ENCODE data around the gene HOXB8.

Gene HOXB8

GRCh38 chr17:48624544-48625494 is 9.7 kb upstream of the HOXB8 start:
- peak in 1 of 6 experiments; percentile 29 for DNase-seq

DNA sequence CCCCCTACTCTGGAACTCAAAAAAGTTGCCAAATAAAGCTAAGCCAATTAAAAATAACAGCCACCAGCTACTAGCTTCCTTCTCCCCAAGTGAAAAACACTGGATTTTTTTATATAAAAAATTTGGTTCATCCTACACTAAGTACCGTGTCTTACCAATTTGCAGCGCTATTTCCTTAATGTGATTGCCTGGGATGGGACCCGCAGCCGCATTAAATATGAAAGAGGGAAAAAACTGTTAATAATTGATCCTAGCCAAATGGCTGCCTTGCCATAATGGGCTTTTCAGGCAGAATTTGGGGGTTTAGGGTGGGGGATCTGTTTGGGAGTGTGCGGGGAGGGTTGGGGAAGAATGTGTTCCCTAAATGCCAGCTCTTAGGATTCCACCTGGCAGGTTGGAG is 9.0 kb upstream of the HOXB8 start:
- no peak for DNase-seq

GRCh38 chr17:48623583-48623982 is 8.5 kb upstream of the HOXB8 start:
- no peak for DNase-seq

GRCh38 chr17:48622857-48623256 is 7.8 kb upstream of the HOXB8 start:
- no peak for DNase-seq

DNA sequence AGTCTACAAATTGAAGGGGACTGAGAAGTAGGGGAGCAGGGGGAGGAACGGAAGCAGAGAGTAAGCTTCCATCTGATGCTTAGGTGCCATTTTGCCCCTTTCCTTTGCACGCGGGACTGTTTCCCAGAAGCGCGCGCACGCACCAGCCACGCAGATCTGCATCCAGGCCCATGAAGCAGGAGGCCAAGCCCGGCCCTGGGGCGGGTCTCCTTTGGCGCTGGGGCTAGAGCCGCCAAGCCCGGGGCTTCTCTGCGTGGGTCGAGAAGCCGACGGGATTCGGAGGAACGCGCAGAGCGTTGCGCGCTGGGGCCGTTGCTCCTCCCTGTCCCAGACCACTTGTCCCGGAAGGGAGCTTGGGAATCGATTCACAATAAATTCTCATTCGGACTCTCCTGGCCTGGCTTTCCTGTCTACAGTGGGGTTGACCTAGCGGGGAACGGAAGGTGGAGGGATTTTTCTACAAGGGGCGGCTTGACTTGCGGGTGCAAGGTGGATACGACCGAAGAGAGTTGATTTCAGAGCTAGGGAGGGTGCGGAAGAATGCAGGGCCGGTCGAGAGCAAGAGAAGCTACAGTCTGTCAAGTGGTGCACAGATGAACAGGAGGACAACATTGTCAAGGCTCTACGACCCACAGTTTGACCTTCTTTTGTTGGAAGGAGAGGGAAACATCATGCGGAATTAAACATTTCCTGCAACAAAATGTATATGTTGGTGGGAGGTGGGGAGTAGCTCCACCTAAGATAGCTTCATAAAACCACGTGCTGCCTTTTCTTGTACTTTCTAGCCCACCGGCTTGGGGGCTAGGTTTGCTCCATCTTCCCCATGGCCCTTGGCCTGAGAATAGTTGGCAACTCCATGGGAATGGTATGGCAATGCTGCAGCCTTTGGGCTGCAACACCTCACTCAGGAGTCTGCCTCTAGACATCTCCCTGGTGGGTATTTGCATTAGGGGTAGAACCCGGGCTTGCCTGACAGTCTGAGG is 6.6 kb upstream of the HOXB8 start:
- DNase-seq = no peak

GRCh38 chr17:48620461-48621139 is 5.5 kb upstream of the HOXB8 start:
- no peak for DNase-seq

- peak in 1 of 6 experiments; percentile 10 for DNase-seq
Measured at GRCh38 chr17:48619826-48620449, 4.8 kb upstream of the HOXB8 start.

DNA sequence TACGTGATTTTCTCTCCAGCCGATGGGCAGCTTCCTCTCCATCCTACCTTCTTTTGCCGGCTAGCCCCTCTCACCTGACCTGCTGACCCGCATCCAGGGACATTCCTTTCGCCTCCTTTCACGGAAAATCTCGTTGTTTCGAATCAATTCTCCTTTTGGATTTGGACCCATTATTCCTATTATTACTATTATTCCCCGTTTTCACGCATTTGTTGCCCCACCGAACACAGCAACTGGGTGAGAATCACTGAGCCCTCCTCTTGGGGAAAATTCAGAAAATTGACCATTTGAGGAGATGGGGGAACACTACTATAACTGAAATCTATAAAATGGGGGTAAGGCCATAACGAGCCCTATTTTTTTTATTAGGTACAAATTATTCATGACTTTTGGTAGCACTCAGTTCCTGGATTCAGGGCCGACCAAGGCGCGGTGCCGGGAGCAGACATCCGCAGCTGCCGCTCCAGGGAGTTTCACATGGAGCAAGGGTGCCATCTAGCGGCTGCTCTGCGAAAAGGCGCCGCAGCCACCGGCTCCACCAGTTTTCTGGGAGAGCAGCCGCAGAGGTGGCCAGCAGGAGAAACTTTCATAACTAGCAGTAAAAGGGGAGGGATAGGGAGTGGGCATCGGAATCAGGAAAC is 3.3 kb upstream of the HOXB8 start:
- DNase-seq = peak; percentile 54 to 84 (median 74)

- no peak for DNase-seq
Measured at GRCh38 chr17:48617471-48618255, 2.6 kb upstream of the HOXB8 start.

DNA sequence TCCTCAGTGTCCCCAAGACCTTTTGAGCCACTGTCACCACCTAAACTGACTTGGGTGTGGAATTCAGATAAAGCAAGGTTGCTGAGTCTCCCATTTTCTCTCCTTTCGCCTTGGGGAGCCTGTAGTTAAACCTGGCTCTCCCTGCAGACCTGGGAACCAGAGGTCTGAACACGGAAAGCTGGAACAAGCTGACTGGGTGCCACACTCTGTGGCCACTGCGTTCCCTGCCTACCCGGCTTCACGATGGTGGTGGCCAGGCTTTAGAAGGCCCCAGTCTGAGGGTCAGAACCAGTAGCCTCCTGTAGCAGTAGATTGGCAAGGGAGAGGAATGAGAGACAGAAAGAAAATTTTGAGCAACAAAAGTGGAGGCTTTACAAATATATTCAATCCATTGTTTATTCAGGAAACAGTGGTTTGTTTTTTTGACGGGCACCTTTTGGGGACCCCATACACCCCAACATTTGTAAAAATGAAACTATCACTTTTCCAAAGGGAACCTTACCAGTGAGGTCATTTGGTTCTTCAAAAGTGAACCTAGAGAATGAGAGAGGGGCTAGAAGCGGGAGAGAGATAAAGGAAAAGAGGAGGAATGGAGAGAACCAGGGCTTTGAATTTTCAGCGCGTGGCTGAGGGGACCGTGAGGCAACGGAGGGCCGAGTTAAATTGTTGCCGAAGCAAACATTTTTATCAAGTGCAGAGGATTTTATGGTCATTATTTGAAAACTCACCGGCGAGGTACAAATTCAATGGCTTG is 1.8 kb upstream of the HOXB8 start:
- DNase-seq = no peak

GRCh38 chr17:48615963-48616716 is 1.0 kb upstream of the HOXB8 start:
- DNase-seq = no peak

DNA sequence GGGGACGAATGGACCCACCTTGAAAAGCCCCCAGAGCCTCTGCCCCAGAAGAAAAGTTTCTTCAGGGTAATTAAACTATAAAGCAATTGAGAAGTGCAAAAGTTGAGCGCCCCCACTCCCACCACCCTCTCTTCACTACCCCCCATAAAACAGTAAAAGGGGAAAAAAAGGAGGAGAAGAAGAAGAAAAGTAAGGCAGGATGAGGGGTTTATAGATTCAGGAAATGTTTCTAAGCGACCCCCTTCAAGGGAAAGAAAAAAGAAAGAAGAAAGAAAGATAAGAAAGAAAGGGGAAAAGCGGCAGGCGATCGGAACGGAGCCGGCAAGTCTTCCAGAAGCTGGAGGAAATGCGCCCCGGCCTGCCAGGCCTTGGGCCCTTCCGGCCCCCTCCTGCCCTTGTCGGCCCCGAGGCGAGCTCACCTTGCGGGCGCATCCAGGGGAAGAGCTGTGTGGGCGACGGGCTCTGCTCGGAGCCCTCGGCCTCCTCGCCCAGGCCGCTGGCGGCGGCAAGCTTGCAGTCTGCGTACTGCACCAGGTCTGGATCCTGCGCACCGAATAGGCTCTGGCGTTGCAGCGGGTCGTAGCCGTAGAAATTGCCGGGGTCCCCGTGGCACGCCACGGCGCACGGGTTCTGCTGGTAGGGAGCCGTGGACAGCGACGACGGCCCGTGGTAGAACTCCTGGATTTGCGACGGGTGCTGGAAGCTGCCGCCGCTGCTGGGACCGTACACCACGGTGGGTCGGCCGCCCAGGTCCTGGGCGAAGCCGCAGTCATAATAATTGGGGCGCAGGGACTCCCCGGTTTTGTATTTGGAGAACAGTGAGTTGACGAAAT is 1.0 kb downstream of the HOXB8 start:
- DNase-seq = peak in 3 of 6 experiments; percentile 16 to 33 (median 28)

DNA sequence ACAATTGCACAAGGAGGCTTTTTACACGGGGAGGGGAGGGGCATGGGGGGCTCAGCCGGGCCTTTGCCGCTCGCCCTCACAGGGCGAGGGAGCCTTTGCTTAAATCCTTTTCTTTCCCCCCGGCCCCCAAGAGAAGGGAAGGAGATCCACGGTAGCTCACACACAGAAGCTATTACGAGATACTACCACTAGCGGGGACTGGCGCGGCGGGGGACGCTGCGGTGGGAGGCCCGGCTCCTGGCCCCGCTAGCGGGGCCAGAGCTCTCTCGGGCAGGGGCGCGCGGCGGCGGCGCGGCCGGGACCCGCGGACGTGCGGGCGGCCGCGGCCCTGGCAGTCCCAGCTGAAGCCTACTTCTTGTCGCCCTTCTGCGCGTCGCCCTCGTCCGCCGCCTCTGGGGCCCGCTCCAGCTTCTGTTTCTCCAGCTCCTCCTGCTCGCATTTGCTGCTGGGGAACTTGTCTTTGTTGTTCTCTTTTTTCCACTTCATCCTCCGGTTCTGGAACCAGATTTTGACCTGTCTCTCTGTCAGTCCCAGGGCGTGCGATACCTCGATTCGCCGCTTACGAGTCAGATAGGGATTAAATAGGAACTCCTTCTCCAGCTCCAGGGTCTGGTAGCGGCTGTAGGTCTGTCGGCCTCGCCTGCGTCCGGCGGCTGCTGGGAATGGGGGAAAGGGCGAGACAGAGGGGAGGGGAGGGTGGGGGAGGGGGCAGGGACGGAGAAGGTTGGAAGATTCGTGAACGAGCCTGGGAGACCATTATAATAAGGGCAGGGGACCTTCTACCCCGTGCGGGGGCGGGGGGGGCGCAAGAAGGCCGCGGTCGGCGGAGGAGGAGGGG is 2.0 kb downstream of the HOXB8 start:
- peak in 4 of 6 experiments; percentile 27 to 53 (median 40) for DNase-seq

DNA sequence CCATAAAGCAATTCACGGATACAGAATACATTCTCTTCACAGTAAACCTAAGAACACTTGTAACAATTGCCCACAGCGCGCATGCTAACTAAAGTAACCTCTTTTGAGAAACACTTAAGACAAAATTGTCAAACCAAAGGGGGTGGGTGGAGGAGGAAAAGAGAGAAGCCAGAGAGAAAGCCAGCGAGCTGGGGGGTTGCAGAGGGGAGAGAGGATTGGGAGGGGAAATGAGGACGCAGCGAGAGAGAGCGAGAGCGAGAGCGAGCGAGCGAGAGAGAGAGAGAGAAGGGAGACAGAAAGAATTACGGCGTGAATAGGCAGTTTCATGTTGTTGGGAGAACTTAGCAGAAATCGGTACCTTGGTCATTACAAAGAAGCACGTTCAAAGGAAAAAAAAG is 2.6 kb downstream of the HOXB8 start:
- DNase-seq = peak in 1 of 6 experiments; percentile 47

DNA sequence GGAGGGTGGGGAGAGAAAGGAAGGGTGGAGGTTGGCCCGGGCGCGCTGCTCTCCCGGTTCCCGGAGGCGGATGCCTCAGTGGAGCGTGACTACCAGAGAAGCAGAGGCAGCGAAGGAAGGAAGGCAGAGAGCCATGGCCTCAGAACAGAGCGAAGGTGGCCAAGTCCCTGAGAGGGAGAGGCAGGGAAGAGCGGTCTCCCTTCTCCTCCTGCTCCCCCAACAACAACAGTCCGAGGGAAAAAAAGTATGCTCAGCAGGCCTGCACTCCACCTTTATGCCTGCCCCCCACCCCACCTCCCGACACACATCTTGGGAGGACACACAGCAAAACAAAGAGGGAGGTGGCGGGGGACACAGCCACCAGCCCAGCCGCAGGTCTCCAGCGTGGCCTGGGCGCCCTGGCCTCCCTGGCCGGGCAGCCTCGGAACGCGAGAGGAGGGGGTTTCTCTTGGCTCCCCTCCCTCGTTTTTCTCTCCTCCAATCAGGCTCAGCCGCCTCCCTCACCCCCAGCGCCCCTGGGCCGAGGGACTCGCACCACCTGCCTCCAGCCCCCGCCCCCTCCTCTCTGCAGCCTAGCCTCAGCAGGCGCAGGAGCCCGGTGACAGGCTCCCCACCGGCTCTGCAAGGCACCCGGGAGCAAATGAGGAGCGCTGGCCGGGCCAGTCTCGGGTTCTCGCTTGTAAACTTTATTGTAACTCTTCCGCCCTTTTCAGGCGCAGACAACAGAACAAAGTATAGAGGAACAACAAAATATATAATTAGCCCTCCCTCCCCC is 3.2 kb downstream of the HOXB8 start:
- DNase-seq = peak in 2 of 6 experiments; percentile 38 to 44

GRCh38 chr17:48611213-48611612 is 3.9 kb downstream of the HOXB8 start:
- no peak for DNase-seq
